RWPE2 (cell line): ENCODE data around the gene GPR137B.

Experiments used
- ATAC-seq: fragments of 200-7000 bp; cut with Tn5 transposase; 3 replicates; pipeline ENCODE4 v1.9.1; 2021; ENCODE audit warnings: low read depth
- DNase-seq: peaks from one replicate; pipeline ENCODE4 v3.0.0-alpha.2; 2020; ENCODE audit warnings: low spot score
- H3K27ac ChIP-seq: fragments of 450-650 bp; 2 replicates; pipeline ENCODE4 v1.5.1; 2017; ENCODE audit warnings: mild to moderate bottlenecking; ENCODE audit not compliant: poor library complexity, severe bottlenecking
- H3K27me3 ChIP-seq: fragments of 250-450 bp; sonication (Bioruptor Pico); 2 replicates; pipeline ENCODE4 v1.5.1; 2021; ENCODE audit warnings: mild to moderate bottlenecking, moderate library complexity; ENCODE audit not compliant: insufficient read depth, poor library complexity, severe bottlenecking
- H3K36me3 ChIP-seq: fragments of 250-450 bp; sonication (Bioruptor Pico); 2 replicates; pipeline ENCODE4 v1.5.1; 2020; ENCODE audit warnings: low read depth, mild to moderate bottlenecking, moderate library complexity
- H3K4me1 ChIP-seq: fragments of 250-450 bp; sonication (Bioruptor Pico); 2 replicates; pipeline ENCODE4 v1.5.1; 2021; ENCODE audit warnings: mild to moderate bottlenecking, moderate library complexity; ENCODE audit not compliant: insufficient read depth, poor library complexity, severe bottlenecking
- H3K4me3 ChIP-seq: fragments of 250-450 bp; sonication (Bioruptor Pico); 2 replicates; pipeline ENCODE4 v1.5.1; 2021; ENCODE audit warnings: mild to moderate bottlenecking, moderate library complexity; ENCODE audit not compliant: severe bottlenecking
- H3K9me3 ChIP-seq: fragments of 250-450 bp; sonication (Bioruptor Pico); 2 replicates; pipeline ENCODE4 v1.5.1; 2021; ENCODE audit warnings: mild to moderate bottlenecking, moderate library complexity; ENCODE audit not compliant: severe bottlenecking
- CTCF ChIP-seq: fragments of 450-650 bp; IDR thresholded peaks from one replicate; pipeline ENCODE4 v1.5.1; 2017; ENCODE audit warnings: mild to moderate bottlenecking, moderate library complexity; ENCODE audit not compliant: poor library complexity, severe bottlenecking

GPR137B gene

GRCh38 chr1:236099355-236099974, 42.9 kb upstream of the GPR137B start:
- DNase-seq (no peak), ATAC-seq (no peak)
- H3K27ac ChIP-seq = no peak overlapping the region
- TF ChIP-seq CTCF = no peak
- peaks cover 3% of the 10 kb centered on the region for H3K9me3 ChIP-seq
- H3K4me1 ChIP-seq = no peaks in the 10 kb centered on the region
- no peaks in the 10 kb centered on the region for H3K27me3 ChIP-seq
- no peak overlapping the region for H3K4me3 ChIP-seq
- H3K36me3 ChIP-seq = no peaks in the 10 kb centered on the region

- DNase-seq = no peak
- no peaks in the 10 kb centered on the region for H3K27me3 ChIP-seq
- no peak for ATAC-seq
- no peak overlapping the region for H3K27ac ChIP-seq
- no peaks in the 10 kb centered on the region for H3K4me1 ChIP-seq
- peaks cover 3% of the 10 kb centered on the region for H3K9me3 ChIP-seq
- no peaks in the 10 kb centered on the region for H3K36me3 ChIP-seq
- TF ChIP-seq CTCF = no peak
- no peak overlapping the region for H3K4me3 ChIP-seq
These were observed 41.5 kb upstream of the GPR137B start for GRCh38 chr1:236100799-236101198.

- Histone ChIP-seq H3K27me3 (no peaks in the 10 kb centered on the region), H3K4me3 (no peak overlapping the region), H3K36me3 (no peaks in the 10 kb centered on the region), H3K4me1 (no peaks in the 10 kb centered on the region), H3K9me3 (peaks cover 1% of the 10 kb centered on the region), H3K27ac (no peak overlapping the region)
- ATAC-seq (no peak), DNase-seq (no peak)
- no peak for TF ChIP-seq CTCF
These were observed 40.8 kb upstream of the GPR137B start for GRCh38 chr1:236101233-236102200.

DNA sequence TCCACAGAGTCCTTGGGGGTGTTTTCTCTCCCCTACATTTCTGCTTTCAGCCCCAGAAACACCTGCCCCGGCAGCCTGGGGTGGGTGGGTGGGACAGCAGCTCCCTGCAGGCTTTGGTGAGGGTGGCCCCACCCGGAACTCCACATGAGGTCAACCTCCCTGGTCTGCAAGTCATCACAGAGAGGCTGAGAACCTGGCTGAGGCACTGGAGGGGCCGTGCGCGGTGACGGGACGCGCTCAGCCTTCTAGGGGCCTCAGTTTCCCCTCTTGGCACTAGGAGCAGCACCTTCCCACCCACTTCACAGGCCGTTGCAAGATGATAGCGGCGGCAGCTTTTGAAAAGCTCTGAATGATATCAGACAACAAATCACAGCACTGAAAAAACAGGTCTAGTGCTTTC, 39.7 kb upstream of the GPR137B start:
- no peaks in the 10 kb centered on the region for H3K36me3 ChIP-seq
- no peak for DNase-seq
- H3K4me1 ChIP-seq = no peaks in the 10 kb centered on the region
- no peak overlapping the region for H3K4me3 ChIP-seq
- no peak for ATAC-seq
- H3K9me3 ChIP-seq = no peaks in the 10 kb centered on the region
- no peak overlapping the region for H3K27ac ChIP-seq
- H3K27me3 ChIP-seq = no peaks in the 10 kb centered on the region
- no peak for TF ChIP-seq CTCF
